GM19035 (cell line): ENCODE measurements around the gene TADA2B.

Source experiments
- ATAC-seq: cut with Tn5 transposase; IDR thresholded peaks from one replicate; pipeline ENCODE4 v1.9.1; 2021; ENCODE audit not compliant: unreplicated experiment

Gene TADA2B

GRCh38 chr4:7017446-7018048 lies 25.6 kb upstream of the TADA2B start:
- ATAC-seq = no peak

GRCh38 chr4:7018281-7018680 lies 24.9 kb upstream of the TADA2B start:
- no peak for ATAC-seq

- ATAC-seq = no peak
Observed at GRCh38 chr4:7019367-7019766, 23.8 kb upstream of the TADA2B start.

- ATAC-seq = no peak
Observed at GRCh38 chr4:7020290-7020689, 22.9 kb upstream of the TADA2B start.

DNA sequence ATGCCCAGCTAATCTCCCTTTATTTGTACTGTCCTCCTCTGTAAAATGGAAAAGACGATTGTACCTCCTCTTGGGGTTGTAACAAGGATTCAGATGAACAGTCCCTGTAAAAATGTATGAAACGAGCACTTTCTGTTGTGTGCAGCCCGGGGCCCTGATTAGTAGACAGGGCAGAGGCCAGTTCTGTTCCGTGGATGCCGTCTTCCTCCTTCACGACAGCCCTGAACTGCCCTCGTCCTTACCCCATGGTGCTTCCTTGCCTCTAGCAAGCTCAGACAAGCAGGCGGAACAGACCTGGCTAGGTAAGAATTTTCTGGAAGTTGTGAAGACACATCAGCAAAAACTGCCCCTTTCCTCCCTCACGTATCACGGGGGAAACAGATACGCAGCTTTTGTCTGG lies 22.3 kb upstream of the TADA2B start:
- no peak for ATAC-seq

GRCh38 chr4:7021355-7021754 lies 21.8 kb upstream of the TADA2B start:
- no peak for ATAC-seq

- ATAC-seq = no peak
Observed at GRCh38 chr4:7021930-7022664, 21.1 kb upstream of the TADA2B start.

DNA sequence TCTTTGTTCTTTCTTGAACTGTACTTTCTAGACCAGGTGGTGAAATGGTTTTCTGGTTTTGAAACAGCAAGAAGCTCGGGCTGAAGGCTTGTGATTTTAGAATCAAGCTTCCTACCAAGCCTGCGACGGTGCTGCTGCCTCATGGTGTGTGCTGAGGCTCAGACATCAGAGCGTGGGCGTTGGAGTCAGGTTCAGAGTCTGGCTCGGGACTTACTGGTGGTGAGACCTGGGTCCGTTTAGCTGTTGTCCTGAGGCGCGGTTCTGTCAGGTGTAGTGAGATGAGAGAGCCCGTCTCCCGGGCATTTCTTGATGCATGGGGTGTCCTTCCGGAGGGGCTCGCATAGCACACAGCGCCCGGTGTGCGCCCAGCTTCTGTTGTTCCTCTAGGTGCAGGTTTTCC lies 19.7 kb upstream of the TADA2B start:
- ATAC-seq = no peak

GRCh38 chr4:7023901-7024300 lies 19.3 kb upstream of the TADA2B start:
- no peak for ATAC-seq

GRCh38 chr4:7024336-7024890 lies 18.8 kb upstream of the TADA2B start:
- no peak for ATAC-seq

- no peak for ATAC-seq
Observed at GRCh38 chr4:7025040-7025602, 18.1 kb upstream of the TADA2B start.

DNA sequence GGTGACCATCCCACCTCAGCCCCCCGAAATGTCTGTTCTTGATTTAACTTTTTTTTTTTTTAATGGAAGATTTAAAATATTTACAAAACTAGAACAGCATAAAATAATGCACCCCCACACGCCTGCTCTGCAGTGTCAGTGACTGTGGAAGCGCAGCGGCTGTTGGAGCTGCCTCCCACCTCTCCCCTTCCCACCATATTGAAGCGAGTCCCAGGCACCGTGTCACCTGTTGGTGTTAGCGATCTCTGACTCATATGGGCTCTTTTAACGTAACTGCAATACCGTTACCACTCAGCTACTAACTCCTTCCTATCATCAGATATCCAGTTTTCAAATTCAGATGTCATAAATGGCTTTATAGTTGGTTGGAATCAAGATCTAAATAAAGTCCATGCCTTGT lies 17.1 kb upstream of the TADA2B start:
- ATAC-seq = no peak

DNA sequence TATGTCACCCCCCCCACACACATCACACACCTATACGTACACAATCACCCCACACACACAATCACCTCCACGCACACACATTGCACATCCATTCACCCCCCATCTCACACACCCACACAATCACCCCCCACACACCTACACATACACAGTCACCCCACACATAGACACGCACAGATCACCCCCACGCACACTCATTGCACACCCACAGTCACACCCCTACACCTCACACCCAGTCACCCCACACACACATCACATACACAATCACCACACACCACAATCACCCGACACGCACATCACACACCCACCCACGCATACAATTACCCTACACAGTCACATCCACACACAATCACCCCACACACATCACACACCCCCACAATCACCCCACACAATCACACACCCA lies 15.9 kb upstream of the TADA2B start:
- no peak for ATAC-seq

GRCh38 chr4:7027913-7028312 lies 15.3 kb upstream of the TADA2B start:
- no peak for ATAC-seq

- ATAC-seq = no peak
Observed at GRCh38 chr4:7029212-7029611, 14.0 kb upstream of the TADA2B start.

DNA sequence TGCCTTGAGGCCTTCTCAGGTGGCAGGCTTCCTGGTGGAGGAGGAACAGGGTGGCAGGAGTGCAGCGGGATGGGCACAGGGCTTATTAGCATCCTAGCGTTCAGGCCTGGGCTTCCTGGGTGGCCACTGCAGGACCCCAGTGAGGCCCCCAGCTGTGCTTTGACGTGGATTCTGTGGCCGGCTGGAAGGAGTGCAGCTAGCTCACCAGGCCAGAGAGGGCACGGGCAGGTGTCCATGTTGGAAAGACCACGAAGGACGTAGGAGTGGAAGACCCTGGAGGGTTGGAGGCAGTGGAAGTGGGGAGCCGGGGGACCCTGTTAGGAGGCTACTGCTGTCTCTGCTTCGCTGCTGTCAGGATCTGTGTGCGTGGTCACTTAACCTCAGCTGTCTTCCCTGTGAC lies 13.3 kb upstream of the TADA2B start:
- ATAC-seq = no peak

GRCh38 chr4:7030856-7031255 lies 12.3 kb upstream of the TADA2B start:
- no peak for ATAC-seq

- ATAC-seq = no peak
Observed at GRCh38 chr4:7031558-7032449, 11.4 kb upstream of the TADA2B start.

DNA sequence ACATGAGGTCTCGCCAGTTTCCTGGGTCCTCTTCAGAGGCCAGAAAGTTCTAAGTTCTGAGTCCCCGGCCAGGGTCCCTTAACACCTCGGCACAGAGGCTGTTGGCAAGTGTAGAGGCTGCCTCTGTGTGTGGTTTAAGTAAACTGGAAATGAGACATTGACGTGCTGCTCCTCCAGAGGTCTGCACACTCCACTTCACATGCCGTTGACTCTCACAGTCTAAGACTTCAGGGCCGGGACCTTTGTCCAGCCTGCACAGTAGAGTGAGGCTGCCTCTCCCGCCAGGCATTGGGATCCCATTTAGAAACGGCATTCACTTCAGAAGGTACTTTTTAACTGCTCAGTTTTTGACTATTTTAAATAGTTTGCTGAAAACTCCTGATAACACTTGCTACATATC lies 10.6 kb upstream of the TADA2B start:
- no peak for ATAC-seq

DNA sequence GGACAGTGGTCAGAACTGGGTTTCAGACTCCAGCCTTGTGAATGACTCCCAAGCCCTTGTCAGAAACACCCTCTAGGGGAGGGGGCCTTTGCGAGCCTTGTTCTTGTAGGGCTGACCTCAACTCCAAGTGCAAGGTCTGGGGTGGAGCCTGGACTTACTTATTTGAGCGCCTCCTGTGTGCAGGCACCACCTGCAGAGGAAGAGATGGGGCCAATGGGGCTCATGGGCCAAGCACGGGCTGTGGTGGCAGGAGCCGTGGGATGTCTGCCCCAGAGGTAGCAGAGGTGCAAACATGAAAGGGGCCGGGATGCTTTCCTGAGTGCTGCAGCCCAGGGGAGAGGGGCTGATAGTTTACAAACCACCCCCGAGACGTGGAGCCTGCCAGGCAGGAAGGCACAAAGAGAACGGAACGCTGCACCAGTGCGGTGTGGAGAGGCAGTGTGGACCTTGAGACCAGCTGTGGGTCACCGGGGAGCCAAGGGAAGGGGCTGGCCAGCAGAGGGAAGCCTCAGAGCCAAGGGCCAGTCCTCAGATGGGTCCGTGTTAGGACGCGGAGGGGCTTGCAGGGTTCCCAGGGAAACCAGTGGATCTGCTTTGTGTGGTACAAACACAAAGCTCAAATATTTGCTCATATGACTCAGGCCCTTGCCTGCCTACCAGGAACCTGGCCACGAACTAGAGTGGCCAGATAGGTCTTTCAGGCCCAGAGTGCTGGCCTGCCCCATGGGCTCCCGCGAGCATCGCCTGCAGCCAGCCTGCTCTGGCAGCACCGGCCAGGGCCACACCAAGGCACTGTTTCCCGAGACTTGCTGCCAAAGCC lies 8.7 kb upstream of the TADA2B start:
- ATAC-seq = no peak
